T follicular helper cell (primary cell): ENCODE data around the gene CPXM2.

Experiments used
- DNase-seq: peaks from one replicate; pipeline ENCODE4 v3.0.0-alpha.2; 2020; ENCODE audit warnings: low read depth
- total RNA-seq, 2 experiments: gene quantifications; one replicate each; lab custom pipeline; 2026; lab: John Stamatoyannopoulos, UW

The CPXM2 gene
- 0 reads per million in 2 experiments for total RNA-seq

DNA sequence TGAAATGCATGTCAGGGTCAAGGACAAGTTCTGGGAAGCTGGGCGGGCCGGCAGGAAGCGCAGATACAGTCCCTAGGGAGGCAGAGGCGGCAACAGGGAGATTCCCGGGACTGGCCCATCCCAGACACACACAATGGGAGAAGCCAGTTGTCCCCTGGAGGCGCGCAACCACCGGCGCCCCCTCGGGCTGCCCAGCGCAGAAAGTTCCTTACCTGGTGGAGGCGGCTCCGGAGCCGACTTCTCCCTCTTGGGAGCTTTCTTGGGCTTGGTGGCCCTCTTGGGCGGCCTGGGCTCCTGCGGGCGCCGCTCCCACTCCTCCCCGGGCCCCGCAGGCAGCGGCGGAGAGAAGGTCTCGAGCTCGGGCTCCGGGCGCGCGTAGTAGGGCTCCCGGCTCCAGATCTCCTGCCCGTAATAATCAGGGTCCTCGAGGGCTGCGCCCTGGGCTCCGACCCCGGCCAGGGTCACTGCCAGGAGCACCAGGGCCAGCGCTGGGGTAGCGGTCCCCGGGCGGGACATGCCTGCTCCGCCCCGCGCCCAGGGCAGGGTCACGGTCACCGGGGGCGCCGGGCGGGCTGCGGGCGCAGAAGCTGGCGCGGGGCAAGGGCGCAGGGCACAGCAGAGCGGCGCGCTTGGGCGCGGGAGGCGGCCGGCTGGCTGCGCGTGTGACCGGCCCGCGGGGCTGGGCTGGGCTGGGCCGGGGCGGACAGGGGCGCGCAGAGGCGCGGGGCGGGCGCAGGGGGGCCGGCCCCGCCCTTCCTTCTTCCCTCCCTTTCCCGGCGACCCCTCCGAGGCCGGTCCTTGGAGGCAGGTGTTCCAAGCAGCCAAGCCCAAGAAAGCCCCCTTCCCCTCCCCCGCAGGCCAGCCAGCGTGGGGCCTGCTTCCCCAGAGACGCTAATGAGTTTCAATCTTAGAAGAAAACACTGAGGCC lies at the start of gene CPXM2:
CPXM2 (minus strand) TSS at position 664 of the 928 bp plus-strand sequence; CDS start at position 516, 148 bp downstream.
- DNase-seq: no peak

DNA sequence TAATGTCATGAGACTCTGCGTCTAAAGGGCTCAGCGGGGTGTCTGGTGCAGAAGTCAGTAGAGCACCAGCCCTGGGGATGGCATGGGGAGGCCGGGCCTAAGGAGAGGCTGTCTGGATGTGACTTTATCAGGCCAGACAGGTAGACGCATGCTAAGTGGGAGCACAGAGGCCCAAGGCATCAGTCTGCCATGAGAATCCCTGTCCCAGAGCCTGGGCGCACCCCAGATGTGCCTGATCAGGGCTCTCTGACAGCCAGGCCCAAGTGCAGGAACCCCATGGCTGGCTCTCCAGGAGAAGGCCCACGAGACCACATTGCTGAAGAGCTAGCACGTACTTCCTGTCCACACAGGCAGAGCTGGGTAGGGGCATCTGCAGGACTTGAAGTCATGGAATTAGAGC lies 48.0 kb upstream of the CPXM2 start:
- DNase-seq: no peak

DNA sequence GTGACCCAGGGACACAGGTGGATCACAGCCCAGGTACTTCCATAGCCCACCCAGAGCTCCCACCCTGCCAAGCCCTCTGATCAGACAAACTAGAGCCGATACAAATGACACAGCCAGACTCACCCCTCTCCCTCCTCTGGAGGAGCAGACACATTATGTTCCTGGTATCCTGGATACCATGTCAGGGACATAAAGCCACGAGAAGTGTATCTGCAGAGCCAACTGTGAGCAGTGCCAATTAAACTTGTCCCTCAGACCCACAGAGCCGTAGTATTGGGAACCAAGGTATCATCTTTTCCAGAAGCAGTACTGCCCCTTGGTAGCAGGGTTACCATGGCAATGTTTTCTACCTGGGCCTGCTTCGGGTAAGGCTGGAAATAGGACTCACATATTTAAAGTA lies 47.3 kb upstream of the CPXM2 start:
- no peak for DNase-seq

DNA sequence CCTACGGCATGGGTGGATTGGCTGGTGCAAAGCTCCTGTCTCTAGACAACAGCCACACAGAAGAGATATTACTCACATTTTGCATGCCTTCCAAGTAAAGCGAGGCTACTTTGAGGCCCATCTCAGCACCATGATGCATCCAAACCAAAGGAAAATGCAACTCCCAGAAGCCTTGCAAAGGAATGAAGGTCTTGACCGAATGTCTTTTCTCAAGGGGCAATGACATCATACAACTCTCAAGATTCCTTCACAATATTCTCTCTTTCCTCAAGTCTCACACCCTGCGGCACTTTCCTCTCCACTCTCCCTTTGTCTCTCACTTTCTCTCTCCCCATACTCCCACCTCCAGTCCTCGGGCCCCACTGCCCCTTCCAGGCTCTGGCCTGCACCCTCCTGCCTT lies 44.8 kb upstream of the CPXM2 start:
- no peak for DNase-seq

DNA sequence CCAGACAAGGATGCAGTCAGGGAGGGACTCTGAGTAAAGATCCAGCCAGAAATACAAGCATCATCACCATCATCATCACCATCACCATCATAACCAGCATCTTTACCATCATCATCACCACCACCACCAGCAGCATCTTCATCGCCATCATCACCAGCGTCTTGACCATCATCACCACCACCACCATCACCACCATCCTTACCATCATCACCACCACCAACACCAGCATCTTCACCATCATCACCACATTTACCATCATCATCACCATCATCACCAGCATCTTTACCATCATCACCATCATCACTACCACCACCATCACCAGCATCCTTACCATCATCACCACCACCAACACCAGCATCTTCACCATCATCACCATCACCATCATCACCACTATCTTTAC lies 44.1 kb upstream of the CPXM2 start:
- DNase-seq: no peak

DNA sequence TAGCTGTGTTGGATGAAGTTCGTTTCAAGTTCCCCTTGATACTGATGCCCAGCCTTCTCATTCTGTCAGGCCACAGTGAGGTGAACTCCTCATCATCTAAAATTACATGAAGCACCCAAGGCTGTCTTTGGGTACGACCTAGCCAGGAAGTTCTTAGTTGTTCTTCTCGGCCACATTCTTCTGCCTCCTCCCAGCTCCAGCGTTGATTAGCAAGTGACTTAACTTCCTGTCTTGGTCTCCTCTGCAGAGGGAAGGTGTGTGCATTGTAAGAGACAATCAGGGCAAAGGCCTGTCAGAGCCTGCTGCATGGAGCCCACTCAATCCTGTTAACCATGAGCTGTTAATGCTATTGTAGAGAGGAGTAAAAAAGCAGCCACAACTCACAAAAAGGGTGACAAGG lies 43.2 kb upstream of the CPXM2 start:
- DNase-seq: no peak

DNA sequence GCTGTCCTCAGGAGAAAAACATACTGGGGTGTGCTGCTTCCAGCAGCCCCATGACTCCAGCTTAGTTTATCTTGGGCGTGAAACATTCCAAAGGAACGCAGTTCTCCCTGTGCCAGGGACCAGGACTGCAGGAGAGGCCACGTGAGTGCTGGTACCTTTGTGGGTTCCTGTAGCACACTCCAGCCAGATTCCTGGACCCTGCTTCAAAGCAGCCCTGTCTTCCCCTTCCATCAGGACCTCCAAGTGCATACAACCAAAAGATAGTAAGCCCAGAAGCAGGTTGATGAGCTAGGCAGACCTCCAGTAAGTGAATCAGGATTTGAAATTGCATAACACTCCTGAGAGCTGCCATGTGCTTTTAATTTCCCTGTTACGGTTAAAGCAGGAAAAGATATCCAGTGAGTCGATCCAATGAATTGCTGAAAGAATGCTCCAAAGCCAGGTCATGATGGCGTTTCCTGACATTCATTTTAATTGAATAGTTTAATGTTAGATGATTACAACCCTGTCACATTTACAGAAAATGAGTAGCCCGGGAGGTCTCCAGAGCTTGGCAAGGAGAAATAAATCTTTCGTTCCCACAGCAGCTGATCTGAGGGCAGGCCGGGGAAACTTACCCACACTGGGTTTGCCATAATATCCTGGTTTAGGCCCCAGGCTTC lies 38.9 kb upstream of the CPXM2 start:
- no peak for DNase-seq

DNA sequence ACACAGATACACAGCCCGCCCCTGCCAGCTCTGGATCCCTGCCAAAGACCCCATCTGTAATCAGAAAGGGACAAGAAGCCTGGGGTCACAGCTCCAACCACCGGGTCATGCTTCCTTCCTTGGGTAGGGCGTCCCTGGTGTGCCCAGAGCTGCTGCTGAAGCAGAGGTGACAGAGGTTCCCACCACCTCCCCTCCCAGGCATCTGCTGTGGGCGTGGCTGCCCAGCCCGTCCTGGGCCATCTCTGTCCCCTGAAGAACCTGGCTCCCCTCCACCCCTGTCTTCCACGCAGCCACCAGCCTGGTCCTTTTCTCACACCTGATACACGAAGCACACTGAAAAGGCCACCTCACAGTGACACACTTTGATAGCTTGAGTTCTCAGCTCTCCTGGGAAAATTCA lies 38.2 kb upstream of the CPXM2 start:
- no peak for DNase-seq

DNA sequence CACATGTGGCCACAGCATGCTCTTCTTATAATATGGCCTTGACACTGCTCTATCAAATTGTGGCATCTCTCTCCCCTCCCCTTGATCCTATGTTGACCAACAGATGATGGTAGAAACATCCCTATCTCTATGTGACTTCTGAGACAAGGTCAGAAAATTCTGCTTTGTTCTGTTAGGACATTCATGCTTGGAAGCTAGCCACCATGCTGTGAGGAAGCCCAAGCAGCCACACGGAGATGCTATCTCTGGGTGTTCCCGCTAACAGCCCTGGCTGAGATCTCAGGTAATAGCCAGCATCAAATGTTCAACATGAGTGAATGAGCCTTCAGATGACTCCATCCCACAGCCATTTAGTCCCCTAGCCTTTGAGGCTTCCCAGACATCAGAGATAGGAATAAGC lies 36.8 kb upstream of the CPXM2 start:
- DNase-seq: no peak

DNA sequence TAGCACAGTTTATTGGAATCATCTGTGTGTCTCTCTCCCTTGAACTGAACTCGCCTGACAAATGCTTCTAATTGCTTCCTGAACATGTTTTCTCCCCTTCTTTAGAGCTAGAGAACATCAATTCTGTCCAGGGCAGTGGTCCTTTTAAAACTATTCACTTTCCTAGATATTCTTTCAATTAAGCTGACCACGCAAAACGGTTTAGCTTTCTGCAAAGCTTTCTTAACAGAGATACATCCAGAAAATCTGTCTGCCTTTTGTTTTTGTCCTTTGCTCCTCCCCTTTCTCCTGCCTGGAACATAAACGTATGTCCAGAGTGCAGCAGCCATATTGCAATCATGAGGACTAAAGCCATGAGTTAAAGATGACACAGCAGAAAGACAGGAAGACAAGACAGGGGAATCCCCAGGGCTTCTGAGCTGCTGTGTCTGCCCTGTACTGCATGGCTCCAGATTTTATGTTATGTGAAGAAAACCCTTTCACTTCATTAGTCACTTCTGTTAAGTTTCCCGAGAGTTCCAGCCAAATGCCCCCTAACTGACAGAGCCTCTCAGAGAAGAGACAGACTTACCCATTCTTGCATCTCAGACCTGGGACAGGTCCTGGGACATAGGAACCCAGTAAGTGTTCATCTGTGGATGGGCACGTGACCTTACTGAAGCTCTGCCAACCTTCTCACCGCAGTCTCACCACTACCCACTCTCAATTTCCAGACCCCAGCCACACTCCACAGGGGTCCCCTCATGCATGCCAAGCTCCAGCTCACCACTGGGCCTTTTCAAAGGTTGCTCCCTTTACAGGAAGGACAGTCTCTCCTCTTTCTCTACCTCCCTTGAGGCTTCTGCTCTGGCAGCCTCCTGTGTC lies 35.0 kb upstream of the CPXM2 start:
- DNase-seq: no peak

DNA sequence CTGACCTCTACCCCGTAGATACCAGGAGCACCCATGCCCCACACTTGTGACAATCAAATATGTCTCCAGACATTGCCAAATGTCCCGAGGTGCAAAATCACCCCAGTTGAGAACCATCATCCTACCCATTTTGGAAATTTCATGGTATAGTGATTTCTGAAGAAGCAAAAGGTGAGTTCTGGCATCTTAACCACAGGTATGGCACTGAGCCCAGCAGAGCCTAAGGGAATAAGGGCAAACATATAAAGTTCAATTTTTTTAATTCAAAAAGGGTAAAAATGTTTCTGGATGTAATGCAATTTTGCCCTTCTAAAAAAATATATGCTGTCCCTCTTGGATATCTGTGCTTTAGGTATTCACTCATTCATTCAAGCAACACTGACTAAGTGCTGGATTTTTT lies 30.5 kb upstream of the CPXM2 start:
- no peak for DNase-seq

DNA sequence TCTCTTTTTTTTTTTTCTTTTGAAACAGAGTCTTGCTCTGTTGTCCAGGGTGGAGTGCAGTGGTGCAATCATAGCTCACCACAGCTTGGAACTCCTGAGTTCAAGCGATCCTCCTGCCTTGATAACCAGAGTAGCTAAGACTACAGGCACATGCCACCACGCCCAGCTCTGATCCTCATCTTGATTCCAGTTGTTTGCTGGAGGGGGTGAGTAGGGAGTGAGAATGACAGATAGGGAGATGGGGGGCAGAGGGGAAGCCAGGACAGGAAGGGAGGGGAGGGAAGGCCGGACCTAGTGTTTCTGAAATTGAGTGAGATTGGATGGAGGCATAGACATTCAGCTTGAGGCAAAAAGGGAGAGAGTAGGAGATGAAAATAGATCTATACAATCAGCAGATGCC lies 25.2 kb upstream of the CPXM2 start:
- no peak for DNase-seq

DNA sequence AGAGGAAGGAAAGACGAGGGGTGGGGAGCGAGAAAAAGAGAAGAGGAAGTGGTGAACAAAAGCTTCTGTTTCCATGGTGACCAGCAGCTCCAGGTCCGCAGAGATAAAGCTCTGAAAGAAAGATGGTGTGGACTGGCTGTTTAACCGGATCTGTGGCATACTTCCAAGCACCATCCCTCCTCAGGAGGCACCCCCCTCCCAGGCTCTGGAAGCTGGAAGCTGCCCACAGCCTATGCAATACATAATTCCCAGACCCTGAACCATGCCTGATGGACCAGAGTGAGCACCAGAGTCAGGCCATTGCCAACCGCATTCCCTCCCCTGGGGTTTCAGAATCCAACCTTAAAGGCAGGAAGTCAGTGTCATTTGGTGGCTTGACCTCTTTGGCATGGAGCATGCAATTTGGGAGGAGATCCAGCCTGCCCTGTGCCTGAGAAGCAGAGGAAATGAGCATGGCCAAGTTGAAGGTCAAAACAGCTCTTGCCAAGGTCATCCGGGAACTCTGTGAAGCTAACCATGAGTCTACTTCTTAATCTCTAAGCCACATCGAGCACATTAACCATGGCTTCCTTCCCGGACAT lies 22.2 kb upstream of the CPXM2 start:
- DNase-seq: no peak

DNA sequence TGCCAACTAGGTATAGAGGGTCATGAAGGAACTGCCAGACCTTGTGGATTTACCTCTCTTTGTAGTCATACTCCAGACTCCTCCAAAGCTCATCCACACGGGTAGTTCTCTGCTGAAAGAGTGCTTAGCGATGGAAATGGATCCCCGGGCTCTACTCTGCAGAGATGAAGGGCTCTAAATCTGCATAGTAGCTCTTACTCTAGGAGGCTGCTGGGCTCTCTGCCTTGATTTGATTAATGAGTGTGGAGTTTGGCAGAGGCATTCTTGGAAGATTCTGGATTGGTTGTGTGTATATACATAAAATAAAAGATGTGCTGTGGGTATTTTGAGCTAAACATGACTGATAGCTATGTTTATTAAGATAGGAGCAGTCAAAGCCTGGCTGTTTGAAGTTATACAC lies 21.3 kb upstream of the CPXM2 start:
- DNase-seq: no peak

DNA sequence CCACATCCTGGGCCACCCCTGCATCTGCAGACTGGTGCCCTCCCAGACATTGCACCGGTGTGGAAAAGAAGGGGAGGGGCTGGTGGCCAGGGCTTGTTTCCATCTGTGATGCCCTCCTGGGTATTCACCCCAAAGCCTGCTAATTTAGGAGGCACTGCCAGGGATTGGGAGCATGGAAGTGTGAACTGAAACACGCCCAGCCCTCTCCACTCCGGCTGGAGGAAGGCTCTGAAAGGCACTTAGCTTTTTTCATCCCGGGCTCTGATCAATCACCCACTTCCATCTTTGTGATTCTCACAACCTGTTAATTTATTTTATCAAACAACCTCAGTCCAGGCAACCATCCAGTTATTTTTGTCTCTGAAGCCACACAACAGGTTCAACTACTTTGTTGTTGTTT lies 20.9 kb upstream of the CPXM2 start:
- no peak for DNase-seq

DNA sequence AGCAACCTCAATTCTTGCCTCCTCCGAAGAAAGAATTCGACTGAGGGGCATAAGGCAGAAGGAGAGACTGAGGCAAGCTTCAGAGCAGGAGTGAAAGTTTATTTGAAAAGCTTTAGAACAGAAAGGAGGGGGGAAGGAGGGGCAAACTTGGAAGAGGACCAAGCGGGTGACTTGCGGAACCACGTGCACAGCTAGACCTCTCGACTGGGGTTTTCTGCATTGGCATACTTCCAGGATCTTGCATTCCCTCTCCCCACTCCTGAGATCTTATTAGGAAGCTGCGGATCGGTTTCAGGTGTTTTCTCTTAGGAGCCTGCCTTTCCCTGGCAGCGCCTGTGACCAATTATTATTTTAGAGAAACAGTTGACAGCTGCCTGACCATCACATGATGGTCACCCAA lies 20.3 kb upstream of the CPXM2 start:
- DNase-seq: no peak

DNA sequence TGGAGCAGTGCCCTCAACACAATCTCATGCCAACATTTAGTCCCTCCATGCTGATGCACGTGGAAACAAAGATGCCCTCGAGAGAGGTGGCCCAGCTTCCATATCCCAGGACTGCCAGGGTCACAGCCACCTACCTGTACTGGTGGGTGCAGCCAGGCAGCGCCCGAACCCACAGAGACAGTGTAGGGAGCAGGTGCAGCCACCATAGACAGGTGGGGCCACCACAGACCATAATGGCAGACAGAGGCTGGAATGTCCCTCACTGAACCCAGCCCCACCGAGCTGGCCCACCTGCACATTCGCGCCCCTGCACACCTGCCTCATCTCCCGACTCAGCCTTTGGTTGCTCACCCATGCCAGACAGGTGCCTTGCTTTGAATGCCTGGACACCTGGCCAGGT lies 18.3 kb upstream of the CPXM2 start:
- DNase-seq: no peak

DNA sequence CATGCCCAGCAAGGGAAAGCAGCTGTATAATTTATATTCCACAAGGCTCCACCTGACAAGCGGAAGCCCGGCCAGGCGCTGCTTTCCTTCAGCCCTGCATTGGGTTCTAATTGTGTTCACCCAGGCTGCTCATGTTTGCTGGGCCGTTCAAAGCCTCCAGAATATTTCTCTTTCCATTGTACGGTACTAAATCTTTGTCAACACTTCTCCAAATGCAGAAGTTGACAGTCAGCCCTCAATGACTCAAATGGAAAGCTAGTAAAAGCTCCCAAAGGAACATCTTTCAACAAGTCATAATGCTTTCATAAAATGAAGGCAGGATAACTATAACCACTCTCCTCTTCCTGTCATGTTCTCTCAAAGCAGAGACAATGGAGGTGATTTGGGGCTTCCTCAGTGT lies 17.8 kb upstream of the CPXM2 start:
- DNase-seq: no peak

DNA sequence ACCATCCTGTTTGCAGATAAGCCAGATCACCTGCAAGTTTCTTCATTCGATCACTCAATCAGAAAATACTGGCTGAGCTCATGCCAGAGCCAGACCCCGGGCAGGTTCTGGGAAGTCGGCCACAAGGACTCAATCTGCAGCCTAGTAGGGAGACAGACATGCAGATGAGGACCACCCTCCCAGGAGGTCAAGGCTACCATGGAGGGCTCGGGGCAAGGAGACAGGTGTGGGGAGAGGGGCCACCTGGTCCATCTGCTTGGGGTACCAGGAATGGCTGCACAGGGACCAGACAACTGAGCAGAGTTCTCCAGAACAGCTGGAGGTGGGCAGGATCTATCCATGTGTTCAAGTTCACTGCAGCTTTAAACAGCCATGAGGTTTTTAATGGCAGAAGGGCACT lies 16.8 kb upstream of the CPXM2 start:
- DNase-seq: no peak

DNA sequence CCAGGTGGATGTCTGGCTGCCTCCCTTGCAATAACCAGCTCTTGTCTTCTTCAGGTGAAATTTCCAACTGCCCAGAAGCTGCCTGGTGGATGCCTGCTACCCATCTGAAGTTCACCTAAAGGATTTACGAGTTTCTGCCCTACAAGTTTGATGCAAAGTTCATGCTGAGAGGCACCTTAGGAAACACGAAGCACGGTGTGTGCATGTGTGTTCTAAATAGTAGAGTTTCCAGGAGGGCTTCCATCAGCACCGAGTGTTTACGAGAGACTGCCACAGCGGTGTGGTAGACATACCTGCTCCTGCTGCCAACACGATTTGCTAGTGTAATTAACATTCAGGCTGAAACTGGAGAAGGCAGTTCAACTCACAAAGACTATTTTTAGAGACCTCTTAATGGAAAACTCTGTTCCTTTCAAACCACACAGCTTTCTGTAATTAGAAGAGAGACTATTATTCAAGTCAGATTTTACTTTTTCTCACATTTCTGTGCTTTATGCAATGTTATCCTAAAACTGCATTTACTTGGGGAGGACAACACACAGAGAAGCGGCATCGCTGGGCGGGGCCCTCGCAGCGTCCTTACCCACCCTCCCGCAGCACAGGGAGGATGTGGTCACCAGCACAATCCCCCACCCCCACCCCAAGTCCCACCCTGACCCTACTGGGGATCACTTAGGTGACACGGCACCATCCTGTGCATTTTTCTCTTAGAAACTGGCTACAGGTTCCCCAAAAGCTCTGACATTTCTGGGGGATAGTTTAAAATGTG lies 15.5 kb upstream of the CPXM2 start:
- DNase-seq: no peak

DNA sequence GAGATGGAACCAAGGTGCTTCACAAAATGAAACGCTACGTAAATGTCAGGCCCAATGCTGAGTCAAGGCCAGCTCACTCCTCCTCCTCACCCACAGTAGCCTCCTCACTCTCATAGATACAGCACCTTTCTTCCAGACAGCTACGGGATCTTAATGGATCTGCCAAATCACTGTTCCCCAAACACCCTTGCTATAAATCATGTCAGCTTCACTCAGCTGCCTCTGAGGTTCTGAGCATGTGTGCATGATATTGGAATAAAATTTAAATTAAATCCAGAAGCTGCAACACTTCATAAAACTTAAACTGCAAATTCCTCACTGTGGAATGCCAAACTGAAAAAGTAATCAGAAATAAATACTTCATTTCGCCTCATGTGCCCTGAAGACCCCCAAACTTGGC lies 14.7 kb upstream of the CPXM2 start:
- DNase-seq: no peak
